Hematopoietic multipotent progenitor cell (in vitro differentiated cells): ENCODE data around the gene TMEM170B. TPM values are rescaled to one million over a fixed set of nuclear protein-coding genes. Genes with fewer than 3 reads are reported as not detected.
A peak's percentile ranks its signal among the peaks of the same experiment; 100 is the strongest.
"Not testable (repeated sequence)": the region's sequence is repeated elsewhere in the genome, so short reads cannot be mapped to it uniquely, and the experiment has no call there.

Source experiments
- DNase-seq, 3 donors: peaks; one replicate each; pipeline ENCODE4 v3.0.0-alpha.2; 2011 to 2015; ENCODE audit warnings: low read depth in 2 of 3, low spot score in 2 of 3
- total RNA-seq: library from RNA; depleted of rRNA; stranded (reverse); fragments of >200 nt; gene quantifications from one replicate; pipeline ENCODE4 v1.2.3, GENCODE V29; 2012

The TMEM170B gene
- total RNA-seq, 1 donor = 1.6 TPM

DNA sequence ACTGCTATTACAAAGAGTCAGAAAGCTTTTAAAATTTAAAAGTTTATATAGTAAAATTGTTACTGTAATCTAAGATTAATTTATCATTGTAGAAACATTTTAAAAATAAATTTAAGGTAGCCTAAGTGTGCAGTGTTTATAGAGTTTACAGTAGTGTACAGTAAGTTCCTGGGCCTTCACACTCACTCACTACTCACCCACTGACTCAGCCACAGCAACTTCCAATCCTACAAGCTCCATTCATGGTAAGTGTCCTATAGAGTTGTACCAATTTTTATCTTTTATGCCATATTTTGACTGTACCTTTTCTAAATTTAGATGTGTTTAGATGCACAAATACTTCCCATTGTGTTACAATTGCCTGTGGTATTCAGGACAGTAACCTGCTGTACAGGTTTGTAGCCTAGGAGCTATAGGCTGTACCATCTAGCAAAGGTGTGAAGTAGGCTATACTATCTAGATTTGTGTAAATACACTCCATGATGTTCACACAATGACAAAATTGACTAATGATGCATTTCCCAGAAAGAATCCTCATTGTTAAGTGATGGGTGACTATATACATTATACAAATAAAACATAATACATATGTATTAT, 10.2 kb upstream of the TMEM170B start:
- no peak for DNase-seq

DNA sequence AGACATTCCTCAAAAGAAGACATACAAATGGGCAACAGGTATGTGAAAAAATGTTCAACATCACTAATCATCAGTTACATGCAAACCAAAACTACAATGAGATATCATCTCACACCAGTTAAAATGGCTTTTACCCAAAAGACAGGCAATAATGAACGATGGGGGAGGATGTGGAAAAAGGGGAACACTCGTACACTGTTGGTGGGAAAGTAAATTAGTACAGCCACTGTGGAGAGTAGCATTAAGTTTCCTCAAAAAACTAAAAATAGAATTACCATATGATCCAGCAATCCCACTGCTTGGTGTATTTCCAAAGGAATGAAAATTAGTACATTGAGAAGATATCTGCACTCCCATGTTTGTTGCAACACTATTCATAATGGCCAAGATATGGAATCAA, 8.6 kb upstream of the TMEM170B start:
- DNase-seq = no peak

DNA sequence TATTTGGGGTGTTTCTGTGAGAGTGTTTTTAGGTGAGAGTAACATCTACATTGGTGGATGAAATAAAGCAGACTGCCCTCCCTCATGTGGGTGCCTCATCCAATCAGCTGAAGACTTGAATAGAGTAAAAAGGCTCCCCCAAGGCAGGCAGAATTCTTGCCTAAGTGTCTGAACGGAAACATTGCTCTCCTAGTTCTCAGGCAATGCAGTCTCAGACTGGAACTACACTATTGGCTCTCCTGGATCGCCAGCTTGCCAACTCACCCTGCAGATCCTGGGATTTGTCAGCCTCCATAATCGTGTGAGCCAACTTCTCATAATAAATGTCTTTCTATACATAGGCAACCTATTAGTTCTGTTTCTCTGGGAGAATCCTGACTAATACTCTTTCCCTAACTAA, 5.5 kb upstream of the TMEM170B start:
- DNase-seq = no peak

DNA sequence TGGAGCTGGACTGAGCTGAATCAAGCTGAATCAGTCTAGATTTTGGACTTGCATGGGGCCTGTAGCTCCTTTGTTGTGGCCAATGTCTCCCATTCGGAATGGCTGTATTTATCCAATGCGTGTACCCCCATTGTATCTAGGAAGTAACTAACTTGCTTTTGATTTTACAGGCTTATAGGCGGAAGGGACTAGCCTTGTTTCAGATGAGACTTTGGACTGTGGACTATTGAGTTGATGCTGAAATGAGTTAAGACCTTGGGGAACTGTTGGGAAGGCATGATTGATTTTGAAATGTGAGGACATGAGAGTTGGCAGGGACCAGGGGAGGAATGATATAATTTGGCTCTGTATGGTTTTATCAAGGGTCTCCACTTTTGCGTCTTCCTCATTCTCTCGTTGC, 3.0 kb upstream of the TMEM170B start:
- DNase-seq = no peak

DNA sequence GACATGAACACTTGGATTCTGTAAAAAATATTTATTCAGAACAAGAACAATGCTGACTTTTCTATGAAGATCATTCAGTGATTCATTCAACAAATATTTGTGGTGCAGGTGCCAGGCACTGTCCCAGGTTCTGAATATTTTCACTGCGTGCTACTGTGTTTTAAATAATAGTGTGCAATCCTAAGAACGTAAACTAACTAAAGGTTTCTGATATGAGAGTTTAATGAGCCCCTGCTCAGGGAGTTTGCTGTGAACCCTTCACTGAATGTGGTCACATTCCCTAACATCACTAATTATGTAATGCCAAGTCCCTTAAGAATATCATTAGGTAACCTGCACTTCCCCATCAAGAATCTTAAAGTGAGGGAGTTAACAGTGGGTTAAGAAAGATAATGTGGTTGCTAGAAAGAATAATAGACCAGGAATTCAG, 1.7 kb upstream of the TMEM170B start:
- DNase-seq = peak in 1 of 3 donors; percentile 28

DNA sequence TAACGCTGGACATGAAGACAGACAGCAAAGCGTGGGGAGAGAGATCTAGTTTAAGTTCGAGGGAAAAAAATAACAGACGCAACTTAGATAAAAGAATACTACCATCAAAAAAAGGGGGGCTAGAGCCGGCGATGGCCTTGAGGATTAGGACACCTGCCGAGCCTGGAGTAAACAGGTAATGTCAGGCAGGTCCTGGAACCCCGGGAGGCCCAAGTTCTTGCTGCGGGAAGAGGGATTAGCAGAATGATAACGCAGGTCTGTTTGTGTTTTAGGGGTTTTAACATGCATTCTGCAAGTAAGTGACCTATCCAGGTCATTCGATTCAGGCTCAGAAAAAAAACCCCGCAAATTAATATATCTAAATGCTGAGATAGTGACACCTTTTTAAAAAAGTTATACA, 754 bp upstream of the TMEM170B start:
- DNase-seq = peak in 1 of 3 donors; percentile 2

DNA sequence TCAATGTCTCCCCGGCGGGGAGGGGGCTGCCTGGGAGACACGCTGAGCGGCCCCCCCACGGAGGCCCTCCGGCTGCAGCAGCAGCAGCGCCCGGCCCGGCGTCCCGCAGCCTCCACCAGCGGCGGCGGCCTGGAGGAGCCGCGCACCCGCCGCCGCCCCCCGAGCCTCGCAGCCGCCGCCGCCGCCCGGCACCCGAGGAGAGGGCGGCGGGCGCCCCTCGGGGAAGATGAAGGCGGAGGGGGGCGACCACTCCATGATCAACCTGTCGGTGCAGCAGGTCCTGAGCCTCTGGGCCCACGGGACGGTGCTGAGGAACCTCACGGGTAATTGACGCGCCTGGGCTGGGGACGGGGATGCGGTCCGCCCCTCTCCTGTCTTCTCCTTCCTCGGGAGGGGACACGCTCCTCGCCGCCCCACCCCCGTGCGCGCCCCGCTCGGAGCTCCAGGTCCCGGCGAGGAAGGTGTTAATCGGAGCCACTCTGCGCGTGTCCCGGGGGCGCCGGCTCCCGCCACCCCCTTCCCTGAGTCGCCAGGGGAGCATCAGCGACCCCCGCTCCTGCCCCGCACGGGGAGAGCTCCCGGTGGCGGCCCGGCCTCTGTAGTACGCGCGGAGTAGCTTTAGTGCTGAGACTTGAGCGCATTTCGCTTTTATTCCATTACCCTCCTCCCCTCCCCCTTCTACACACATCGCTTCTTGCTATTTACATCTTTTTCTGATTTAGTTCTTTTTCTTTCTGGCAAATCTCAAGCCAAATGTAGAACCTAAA, 686 bp downstream of the TMEM170B start:
- DNase-seq = peak; percentile 7 to 44 (median 22)

DNA sequence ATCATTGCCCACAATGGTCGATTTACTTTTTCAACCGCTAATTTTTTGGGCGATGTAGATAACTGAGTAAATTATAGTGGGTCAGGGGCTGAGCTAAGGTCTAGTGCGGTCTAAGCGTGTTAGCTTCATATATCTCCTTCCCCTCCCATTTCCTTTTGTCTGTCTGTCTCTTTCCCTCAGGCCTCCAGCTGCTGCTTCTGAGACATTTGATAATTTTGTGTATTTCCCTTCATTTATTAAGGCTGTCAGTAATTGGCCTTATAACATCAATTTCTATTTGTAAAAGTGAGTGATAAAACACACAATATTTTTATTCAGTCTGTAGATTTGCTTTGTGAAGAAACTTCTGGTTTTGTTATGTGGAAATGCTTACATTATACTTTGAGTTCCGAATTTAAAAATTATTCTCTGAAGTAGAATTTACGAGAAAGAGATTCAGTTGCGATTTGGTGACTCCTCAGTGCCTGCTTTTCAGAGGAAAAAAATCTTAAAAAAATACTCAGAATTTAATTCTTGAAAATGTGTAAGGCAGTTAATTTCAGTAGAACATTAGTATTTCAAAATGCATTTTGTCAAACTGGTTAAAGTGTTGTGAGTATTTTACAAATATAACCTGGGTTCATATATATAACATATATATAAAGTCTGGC, 1.4 kb downstream of the TMEM170B start:
- no peak for DNase-seq

DNA sequence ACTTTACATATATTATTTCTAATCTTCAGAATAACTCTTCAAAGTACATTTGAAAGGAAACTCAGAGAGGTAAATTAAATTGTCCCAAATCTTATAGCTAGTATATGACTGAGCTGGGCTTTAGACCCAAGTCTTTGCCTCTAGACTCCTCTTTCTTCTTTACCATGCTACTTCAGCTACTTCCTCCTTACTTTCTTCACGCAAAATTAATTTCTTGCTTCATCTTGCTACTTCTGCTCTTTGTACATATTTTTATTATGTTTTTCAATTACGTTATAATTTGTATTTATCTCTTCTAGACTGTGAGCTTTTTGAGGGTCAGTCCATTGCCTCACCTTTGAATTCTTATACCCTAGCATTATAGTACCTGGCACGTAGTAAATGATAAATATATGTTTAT, 5.3 kb downstream of the TMEM170B start:
- DNase-seq = no peak

DNA sequence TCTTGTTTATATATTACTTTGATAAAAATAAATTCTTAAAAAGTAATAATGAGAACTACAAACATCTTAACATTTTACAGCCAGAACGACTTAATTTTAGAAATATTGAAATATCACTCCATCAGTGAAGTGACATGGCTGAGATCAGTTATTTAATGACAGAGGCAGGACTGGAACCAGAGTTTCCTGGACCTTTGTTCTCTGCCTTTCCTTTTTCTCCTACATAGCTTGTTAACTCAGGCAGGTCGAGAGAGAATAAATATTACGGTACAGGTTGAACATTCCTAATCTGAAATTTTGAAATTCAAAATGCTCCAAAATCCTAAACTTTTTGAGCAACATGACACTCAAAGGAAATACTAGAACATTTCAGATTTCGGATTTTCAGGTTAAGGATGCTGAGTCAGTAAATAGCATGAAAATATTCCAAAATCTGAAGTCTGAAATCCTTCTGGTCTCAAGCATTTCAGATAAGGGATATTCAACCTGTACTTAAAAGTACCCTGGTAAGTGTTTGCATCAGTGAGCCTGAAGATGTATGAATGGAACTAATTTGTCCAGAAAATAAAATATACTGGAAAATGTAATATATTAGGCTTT, 6.5 kb downstream of the TMEM170B start:
- DNase-seq = no peak

DNA sequence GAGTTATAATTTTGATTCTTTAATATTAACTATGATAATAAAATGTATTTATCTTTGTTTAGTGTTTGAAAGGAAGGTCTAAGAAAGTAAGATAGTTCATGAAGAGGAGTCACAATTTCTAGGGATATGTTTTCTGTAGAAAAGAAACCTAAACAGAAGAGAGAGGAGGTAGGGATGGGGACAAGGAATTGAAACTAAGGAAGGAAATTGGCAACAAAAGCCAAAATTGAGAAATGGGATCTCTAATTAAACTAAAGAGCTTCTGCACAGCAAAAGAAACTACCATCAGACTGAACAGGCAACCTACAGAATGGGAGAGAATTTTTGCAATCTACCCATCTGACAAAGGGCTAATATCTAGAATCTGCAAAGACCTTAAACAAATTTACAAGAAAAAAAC, 10.3 kb downstream of the TMEM170B start:
- DNase-seq = not testable (repeated sequence)

DNA sequence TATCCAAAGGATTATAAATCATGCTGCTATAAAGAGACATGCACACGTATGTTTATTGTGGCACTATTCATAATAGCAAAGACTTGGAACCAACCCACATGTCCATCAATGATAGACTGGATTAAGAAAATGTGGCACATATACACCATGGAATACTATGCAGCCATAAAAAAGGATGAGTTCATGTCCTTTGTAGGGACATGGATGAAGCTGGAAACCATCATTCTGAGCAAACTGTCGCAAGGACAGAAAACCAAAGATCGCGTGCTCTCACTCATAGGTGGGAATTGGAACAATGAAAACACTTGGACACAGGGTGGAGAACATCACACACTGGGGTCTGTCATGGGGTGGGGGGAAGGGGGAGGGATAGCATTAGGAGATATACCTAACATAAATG, 11.0 kb downstream of the TMEM170B start:
- not testable (repeated sequence) for DNase-seq

DNA sequence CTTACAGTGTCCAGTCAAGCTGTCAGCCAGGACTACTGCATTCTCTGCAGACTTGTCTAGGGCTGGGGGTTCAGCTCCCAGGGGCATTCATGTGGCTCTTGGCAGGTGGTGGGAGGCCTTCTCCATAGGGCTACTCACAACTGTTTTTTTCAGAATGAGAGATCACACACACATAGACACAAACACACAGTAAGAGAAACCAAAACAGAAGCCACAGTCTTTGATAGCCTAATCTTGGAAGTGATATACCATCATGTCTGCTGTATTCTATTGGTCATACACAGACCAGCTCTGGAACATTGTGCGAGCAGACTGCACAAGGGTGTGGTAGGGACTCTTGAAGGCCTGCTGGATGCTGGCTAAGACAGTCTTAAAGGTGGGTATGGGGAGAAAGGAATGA, 13.5 kb downstream of the TMEM170B start:
- no peak for DNase-seq

DNA sequence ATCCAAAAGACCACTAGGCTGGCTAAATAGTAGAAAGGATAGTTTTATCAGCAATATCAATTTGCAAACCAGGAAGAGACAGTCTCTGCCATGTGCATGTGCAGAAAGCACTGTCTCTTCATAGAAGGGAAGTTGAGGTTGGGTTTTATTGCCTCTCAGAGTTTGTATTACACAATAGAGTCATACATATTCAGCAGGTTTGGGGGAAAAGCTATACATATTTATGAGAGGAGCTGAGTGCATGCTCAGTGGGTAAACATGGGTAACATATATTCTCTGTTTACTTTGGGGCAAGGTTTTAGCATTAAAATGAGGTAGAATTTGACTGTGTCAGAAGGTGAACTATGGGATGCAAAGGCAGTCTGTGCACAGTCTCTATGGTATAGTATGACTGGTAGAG, 14.9 kb downstream of the TMEM170B start:
- DNase-seq = peak in 2 of 3 donors; percentile 7 to 40

DNA sequence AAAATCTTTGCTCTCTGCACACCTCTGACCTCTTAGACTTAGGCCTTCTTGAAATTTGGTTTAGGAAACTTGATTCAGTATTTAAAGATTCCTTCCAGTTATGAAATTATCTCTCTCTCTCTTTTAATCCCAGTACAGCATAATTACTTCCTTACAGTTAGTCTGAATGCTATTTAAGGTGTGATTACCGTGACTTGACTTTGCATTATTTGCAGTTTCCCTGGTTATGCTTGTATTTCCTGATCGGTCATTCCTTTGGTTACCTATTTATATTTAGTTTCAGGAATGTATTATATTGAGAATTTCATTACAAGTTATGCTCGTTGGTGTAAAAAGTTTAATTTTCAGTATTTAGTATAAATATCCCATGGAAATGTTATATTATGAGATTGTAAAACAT, 16.3 kb downstream of the TMEM170B start:
- no peak for DNase-seq

DNA sequence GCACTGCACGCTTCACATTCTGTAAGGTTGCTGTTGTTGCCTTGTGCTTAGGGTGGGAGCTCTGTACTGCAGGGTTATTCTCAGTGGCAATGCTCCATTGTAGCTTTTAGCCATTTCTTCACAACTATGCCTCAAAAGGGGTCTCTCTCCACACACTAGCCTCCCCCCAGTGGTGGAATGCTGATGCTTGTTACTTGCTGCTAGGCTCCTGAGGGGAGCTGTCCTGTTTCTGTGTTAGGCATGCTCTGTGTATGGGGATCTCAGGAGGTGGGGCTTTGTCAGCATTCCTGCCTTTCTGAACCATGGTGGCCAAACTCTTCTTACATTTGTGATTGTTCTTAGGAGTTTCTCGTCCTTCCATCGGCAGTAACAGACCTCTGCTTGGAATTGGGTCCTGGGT, 18.8 kb downstream of the TMEM170B start:
- no peak for DNase-seq

DNA sequence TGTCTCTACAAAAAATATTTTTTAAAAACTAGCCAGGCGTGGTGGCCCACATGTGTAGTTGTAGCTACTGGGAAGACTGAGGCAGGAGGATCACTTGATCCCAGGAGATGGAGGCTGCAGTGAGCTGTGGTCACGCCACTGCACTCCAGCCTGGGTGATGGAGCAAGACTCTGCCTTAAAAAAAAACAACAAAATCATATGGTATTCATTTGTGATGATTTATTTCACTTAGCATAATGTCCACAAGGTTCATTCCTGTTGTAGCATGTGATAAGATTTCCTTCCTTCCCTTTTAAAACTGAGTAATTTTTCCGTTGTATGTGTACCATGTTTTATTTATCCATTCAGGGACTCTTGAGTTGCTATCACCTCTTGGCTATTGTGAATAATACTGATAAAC, 26.2 kb downstream of the TMEM170B start:
- DNase-seq = no peak

DNA sequence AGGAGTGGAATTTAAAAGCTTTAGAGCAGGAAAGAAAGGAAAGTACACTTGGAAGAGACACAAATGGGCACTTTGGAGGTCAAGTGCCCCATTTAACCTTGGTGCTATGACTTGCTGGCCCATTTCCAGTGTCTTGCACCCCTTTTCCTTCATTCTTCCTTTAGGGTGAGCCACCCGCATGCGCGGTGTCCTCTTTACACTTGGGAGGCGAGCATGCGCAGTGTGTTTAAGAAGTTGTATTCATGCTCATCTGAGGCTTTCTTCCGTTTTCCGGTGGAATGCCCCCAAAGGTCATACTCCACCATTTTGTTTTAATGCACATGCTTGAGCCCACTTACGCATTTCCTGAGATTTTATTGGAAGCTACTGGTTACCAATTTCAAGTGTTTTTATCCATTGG, 29.1 kb downstream of the TMEM170B start:
- DNase-seq = no peak

DNA sequence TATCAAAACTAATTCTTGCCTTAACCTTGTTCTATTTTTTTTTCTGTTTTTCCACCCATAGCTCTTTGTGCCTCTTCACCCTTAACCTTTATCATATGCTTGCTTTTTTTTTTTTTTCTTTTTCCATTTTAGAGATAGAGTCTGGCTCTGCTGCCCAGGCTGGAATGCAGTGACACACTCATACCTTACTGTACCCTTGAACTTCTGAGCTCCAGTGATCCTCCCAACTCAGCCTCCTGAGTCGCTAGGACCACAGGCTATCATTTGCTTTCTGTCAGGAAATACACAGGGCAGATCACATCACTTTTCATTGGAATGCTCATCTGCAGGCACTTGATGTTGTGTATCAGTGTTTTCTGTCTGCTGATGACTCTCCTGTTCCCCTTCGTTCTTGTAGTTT, 33.5 kb downstream of the TMEM170B start:
- no peak for DNase-seq

DNA sequence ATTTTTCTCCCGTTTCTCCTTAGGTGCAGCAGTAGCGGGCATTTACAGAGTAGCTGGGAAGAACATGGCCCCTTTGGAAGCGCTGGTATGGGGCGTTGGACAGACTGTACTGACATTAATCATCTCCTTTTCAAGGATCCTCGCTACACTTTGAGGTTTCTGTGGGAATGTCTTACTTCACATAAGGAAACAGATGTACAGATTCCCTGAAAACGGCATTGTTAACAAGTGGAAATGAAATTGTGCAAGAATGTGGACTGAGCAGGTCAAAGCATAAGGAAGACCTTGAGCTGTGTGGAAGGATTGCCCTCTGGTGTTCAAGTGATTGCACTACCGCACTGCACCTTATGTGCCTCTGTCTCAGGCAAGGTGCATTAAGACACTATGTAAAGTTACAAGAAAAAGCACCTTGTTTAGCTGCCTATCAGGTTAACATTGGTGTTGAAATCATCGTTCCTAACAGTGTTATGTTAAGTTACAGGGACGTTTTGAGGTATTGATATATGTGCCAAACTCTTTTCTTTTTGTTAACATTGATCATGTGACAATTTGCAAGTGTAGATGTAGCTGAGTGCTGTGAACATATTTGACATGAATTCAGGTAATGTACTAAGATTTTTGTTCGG, 38.0 kb downstream of the TMEM170B start:
- peak; percentile 9 to 80 (median 58) for DNase-seq
